GM12865 (cell line): ENCODE results near the gene TAS1R1.

Source experiments
- DNase-seq: peaks from one replicate; pipeline ENCODE4 v3.0.0; 2010; ENCODE audit warnings: low read depth
- H3K4me3 ChIP-seq: 2 replicates; pipeline ENCODE4 v1.5.1; 2011; ENCODE audit warnings: mild to moderate bottlenecking, low read depth, low read length, control low read depth
- CTCF ChIP-seq: IDR thresholded peaks from 2 replicates; pipeline ENCODE4 v1.5.1; 2011; ENCODE audit warnings: low read length, control low read depth, low read depth, inconsistent platforms; ENCODE audit not compliant: insufficient read depth; ENCODE audit errors: missing control alignments

TAS1R1 gene

GRCh38 chr1:6531996-6532395 lies 23.1 kb upstream of the TAS1R1 start:
- no peak overlapping the region for H3K4me3 ChIP-seq
- no peak for TF ChIP-seq CTCF
- no peak for DNase-seq

DNA sequence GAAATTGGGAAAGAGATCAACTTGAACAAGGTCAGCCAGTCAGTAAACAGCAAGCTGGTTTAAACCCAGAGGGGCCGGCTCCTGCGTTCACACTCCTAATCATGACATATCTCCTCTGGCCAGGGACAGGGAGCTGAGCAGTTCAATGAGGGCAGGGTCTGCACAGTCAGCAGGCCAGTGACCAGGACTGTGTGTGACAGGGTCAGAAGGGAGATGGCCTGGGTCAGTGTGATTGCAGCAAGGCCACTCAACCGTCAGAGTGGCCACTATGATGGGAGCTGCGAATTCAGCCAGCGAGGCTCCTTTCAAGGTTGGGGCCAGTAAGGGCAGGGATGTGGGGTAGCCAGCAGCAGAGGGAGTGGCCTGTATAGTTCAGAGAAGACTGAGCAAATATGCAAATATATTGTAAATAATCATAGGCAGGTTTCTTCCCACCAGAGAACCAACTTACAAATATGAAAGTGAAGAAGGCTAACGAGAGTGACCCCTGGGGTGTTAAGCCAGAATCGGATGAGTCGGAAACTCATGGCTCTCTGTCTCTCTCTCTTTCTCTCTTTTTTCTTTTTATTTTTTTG lies 20.8 kb upstream of the TAS1R1 start:
- TF ChIP-seq CTCF = no peak
- H3K4me3 ChIP-seq = no peak overlapping the region
- no peak for DNase-seq

DNA sequence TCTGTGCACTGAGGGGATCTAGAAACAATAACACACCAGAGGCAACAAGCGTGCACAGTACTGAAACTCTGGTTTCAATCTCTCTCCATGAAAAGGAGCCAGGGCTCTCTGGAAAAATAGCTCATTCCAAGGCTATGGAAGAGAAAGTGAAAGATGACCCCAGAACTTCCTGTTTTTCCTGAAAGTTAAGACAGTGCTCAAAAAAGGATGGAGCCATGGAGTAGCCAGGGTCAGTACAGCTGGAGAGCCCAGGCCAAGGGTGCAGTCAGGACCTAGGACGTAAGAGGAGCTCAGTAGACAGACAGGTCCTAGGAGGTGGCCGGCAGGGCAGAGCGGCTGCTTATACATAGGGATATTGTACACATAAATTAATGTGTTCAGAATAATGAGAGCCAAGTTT lies 19.9 kb upstream of the TAS1R1 start:
- TF ChIP-seq CTCF = no peak
- H3K4me3 ChIP-seq = no peak overlapping the region
- no peak for DNase-seq

GRCh38 chr1:6536291-6536690 lies 18.8 kb upstream of the TAS1R1 start:
- H3K4me3 ChIP-seq = no peak overlapping the region
- TF ChIP-seq CTCF = no peak
- no peak for DNase-seq

DNA sequence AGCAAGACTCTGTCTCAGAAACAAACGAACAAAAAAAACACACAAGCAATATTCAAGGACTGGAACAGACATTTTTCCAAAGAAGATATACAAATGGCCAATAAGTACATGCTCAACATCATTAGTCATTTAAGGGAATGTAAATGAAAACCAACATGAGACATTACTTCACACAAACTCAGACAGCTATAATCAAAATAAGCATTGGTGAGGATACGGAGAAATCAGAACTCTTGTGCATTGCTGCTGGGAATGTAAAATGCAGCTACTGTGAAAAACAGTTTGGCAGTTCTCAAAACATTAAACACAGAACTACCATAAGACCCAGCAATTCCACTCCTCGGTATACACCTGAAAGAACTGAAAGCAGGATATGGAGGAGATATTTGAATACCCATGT lies 16.2 kb upstream of the TAS1R1 start:
- DNase-seq = no peak
- H3K4me3 ChIP-seq = no peak overlapping the region
- no peak for TF ChIP-seq CTCF

GRCh38 chr1:6544831-6545230 lies 10.3 kb upstream of the TAS1R1 start:
- DNase-seq = no peak
- no peak overlapping the region for H3K4me3 ChIP-seq
- TF ChIP-seq CTCF = no peak
